Esophagus muscularis mucosa (tissue), 4 donors: ENCODE measurements around the gene UGT1A7.

Source experiments
- EP300 ChIP-seq: sonication (generic); formaldehyde crosslinking; IDR thresholded peaks from one replicate; pipeline ENCODE4 v1.6.1; 2017; ENCODE audit warnings: antibody characterized with exemption
- POLR2A ChIP-seq: fragments of 450-650 bp; IDR thresholded peaks from one replicate; pipeline ENCODE4 v1.6.1; 2017; ENCODE audit warnings: antibody characterized with exemption, moderate library complexity, mild to moderate bottlenecking, low read depth
- POLR2AphosphoS5 ChIP-seq, 2 donors: sonication (generic); formaldehyde crosslinking; IDR thresholded peaks; one replicate each; pipeline ENCODE4 v1.6.1; 2017; ENCODE audit warnings: antibody characterized with exemption in 2 of 2
- TF ChIP-seq, protein P1 (sequence below), 3 experiments: fragments of 200-600 bp in 2 of 3; fragments of 450-650 bp in 1 of 3; sonication (generic) in 2 of 3; IDR thresholded peaks; one replicate each; pipeline ENCODE4 v1.5.1; 2017 to 2019; ENCODE audit warnings: antibody characterized with exemption in 3 of 3, mild to moderate bottlenecking in 2 of 3, moderate library complexity in 1 of 3

DNA sequence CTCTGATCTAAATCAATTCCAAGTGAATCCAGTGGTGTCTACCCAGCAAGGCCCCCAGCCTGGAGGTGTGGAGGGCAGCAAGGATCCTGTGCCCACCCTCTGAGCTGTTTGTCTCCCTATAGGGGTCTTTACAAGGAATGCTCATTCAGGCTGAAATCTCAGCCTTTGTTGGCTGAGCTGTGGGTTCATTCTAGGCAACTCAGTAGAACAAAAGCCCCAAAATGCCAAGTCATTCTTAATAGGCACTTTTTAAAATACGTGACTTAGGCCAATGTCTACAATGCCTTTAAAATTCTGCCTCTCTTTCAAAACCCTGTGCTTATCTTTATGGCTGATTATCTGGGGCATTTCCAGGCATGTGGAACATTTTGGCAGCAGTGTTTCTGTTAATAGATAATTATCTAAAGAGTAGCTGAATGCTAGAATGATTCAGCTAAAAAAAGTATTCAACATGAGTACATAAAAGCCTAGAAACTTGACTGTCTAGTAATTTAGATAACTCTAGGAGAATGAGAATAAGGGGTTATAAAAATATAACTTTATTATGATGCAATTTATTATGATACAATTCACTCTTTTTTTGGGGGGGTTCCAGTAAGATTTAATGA lies 18.4 kb downstream of the UGT1A7 start:
- TF ChIP-seq POLR2A (no peak), EP300 (no peak), POLR2AphosphoS5 (IDR thresholded peaks at IDR 0.05) (no peak)
- TF ChIP-seq, protein P1, sequence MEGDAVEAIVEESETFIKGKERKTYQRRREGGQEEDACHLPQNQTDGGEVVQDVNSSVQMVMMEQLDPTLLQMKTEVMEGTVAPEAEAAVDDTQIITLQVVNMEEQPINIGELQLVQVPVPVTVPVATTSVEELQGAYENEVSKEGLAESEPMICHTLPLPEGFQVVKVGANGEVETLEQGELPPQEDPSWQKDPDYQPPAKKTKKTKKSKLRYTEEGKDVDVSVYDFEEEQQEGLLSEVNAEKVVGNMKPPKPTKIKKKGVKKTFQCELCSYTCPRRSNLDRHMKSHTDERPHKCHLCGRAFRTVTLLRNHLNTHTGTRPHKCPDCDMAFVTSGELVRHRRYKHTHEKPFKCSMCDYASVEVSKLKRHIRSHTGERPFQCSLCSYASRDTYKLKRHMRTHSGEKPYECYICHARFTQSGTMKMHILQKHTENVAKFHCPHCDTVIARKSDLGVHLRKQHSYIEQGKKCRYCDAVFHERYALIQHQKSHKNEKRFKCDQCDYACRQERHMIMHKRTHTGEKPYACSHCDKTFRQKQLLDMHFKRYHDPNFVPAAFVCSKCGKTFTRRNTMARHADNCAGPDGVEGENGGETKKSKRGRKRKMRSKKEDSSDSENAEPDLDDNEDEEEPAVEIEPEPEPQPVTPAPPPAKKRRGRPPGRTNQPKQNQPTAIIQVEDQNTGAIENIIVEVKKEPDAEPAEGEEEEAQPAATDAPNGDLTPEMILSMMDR (IDR thresholded peaks at IDR 0.05) = no peak
